ENCODE data around the gene MPHOSPH10. TPM values are rescaled to one million over a fixed set of nuclear protein-coding genes. Genes with fewer than 3 reads are reported as not detected.

MPHOSPH10 gene
- total RNA-seq, 120 experiments from 2014 or later, result 19.7 to 40.3 (median 30.2) TPM

Other genes starting within 250 kb of the MPHOSPH10 start
- gene VAX2, start 230.1 kb upstream of the MPHOSPH10 start, total RNA-seq, result 1 to 10 TPM in 28 of 120 experiments, under 1 TPM in 65, not detected in 27; 0.32 to 3.4 (median 0.69) TPM
- gene ATP6V1B1, start 194.7 kb upstream of the MPHOSPH10 start, total RNA-seq, result 1 to 10 TPM in 11 of 120 experiments, under 1 TPM in 12, not detected in 97; 0.23 to 1.8 (median 1.00) TPM
- gene ANKRD53, start 152.0 kb upstream of the MPHOSPH10 start, total RNA-seq, result 1 to 10 TPM in 28 of 120 experiments, under 1 TPM in 41, not detected in 51; 0.25 to 3.2 (median 0.91) TPM
- 10 to 100 TPM; 28.4 to 60.5 (median 42.3) TPM for gene TEX261, start 135.8 kb upstream of the MPHOSPH10 start, total RNA-seq
- 100 to 1,000 TPM in 47 of 120 experiments, 10 to 100 TPM in 73; 70.6 to 123 (median 96.5) TPM for gene NAGK, start 62.0 kb upstream of the MPHOSPH10 start, total RNA-seq
- 10 to 100 TPM in 105 of 120 experiments, 1 to 10 TPM in 15; 6.9 to 20.7 (median 12.9) TPM for gene MCEE, start 405 bp upstream of the MPHOSPH10 start, total RNA-seq
- 100 to 1,000 TPM in 25 of 120 experiments, 10 to 100 TPM in 95; 17.6 to 189 (median 63.5) TPM for gene PAIP2B, start 96.5 kb downstream of the MPHOSPH10 start, total RNA-seq
- gene ZNF638, start 201.1 kb downstream of the MPHOSPH10 start, total RNA-seq, result 100 to 1,000 TPM; 180 to 307 (median 230) TPM